Measurements from ENCODE around the gene ADD2. TPM values are rescaled to one million over a fixed set of nuclear protein-coding genes. Genes with fewer than 3 reads are reported as not detected.
A peak's percentile ranks its signal among the peaks of the same experiment; 100 is the strongest.

Gene ADD2
- total and polyA plus RNA-seq, 2 experiments from 2014 or later = 34.6 to 223 TPM

DNA sequence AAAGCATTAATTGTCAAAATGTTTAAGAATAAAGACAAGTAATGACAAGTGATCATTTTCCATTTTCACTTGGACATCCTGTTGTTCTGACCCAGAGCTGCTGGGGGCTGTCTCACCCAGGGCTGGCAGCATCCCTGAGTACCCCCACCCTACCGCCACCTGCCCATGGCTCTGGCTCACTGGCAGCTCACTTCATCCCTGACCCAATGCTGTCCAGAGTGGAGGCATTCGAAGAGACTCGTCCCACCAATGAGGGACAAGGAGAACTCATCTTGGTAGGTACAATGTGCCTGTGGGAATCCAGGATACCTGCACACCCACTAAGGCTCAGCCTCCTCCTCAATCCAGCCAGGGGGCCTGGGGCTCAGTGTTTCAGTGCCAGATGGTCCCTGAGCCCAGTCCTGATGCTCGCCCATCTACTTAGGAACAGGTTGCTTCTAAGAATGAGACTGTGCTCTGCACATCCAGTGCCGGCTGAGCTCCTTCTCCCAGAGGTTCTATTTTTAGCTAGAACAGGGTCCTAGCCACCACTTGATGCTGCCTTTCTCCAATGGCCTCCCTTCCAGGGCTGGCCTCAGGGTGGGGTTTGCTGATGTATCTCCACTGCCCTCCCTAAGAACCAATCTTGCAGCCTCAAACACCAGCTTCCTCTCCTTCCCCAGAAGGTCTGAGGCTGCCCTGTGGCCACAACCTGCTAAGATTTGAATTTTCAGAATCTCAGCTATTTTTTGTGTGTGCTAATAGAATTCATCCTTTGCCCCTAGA, 53.7 kb downstream of the ADD2 start:
- peaks cover 70% of the 10 kb centered on the region for H4K20me1 ChIP-seq (replicated peaks; ENCODE audit: insufficient read depth)
- Mint-ChIP-seq H3K4me1 (peaks cover 81% of the 10 kb centered on the region), H3K36me3 (ENCODE audit: low read depth) (peaks cover 36% of the 10 kb centered on the region), H3K27ac (peak overlapping the region; percentile 45; the same call in 1 of the 2 replicates), H3K27me3 (ENCODE audit: insufficient read depth, low read depth, poor library complexity) (peaks cover 22% of the 10 kb centered on the region), H3K4me3 (no peak overlapping the region; the same call in 2 of the 3 replicates), H3K9me3 (no peaks in the 10 kb centered on the region)
- H3K27ac ChIP-seq (ENCODE audit: low read depth) = no peak overlapping the region
- peak overlapping the region; percentile 49 for H3K4me2 ChIP-seq
- no peaks in the 10 kb centered on the region for H3F3A ChIP-seq (replicated peaks; ENCODE audit: low read depth)
- H3K36me3 ChIP-seq (ENCODE audit: insufficient read depth) = peaks cover 4% of the 10 kb centered on the region
- peaks cover 60% of the 10 kb centered on the region for H3K4me1 ChIP-seq (ENCODE audit: insufficient read depth)
- no peak for DNase-seq (ENCODE audit: low spot score)
- no peaks in the 10 kb centered on the region for H3K9me2 ChIP-seq (ENCODE audit: insufficient read depth)
- no peak for TF ChIP-seq CREB1 (CRISPR knock-in tag; IDR thresholded peaks at IDR 0.05; ENCODE audit: low read depth)
- no peak for TF ChIP-seq ZNF114 (CRISPR knock-in tag; IDR thresholded peaks at IDR 0.05)
- no peak for TF ChIP-seq STAT1 (IDR thresholded peaks at IDR 0.05; ENCODE audit: unreplicated experiment)
- no peak for TF ChIP-seq JUNB (IDR thresholded peaks at IDR 0.05; ENCODE audit: unreplicated experiment)
- no peak for TF ChIP-seq POLR2AphosphoS5 (IDR thresholded peaks at IDR 0.05; ENCODE audit: low read depth)
- no peak for TF ChIP-seq ZNF331 (CRISPR knock-in tag; IDR thresholded peaks at IDR 0.05; ENCODE audit: low read depth)
- no peak for TF ChIP-seq NANOG (IDR thresholded peaks at IDR 0.05; ENCODE audit: borderline replicate concordance)
- no peak for TF ChIP-seq EZH2phosphoT487 (IDR thresholded peaks at IDR 0.05; ENCODE audit: unreplicated experiment)
- no peak for TF ChIP-seq REST (IDR thresholded peaks at IDR 0.05; ENCODE audit: unreplicated experiment)
- TF ChIP-seq CTCF (conservative IDR thresholded peaks at IDR 0.05; ENCODE audit: low read depth in 2 of 2) = no peak
- no peak for TF ChIP-seq ZNF462 (CRISPR knock-in tag; IDR thresholded peaks at IDR 0.05)
- no peak for TF ChIP-seq EZH2 (IDR thresholded peaks at IDR 0.05; ENCODE audit: low read depth, unreplicated experiment)
- no peak for TF ChIP-seq ETS1 (IDR thresholded peaks at IDR 0.05)
- H3K4me3 ChIP-seq = no peak overlapping the region
- H3K79me2 ChIP-seq (replicated peaks; ENCODE audit: insufficient read depth) = peaks cover 92% of the 10 kb centered on the region
- no peak overlapping the region for H2AFZ ChIP-seq
- no peak for ATAC-seq
- H3K27me3 ChIP-seq (ENCODE audit: insufficient read depth) = no peaks in the 10 kb centered on the region

Data from GM23338 (cell line).